Kidney (tissue), 22 donors: ENCODE measurements around the gene H2BK1. TPM values are rescaled to one million over a fixed set of nuclear protein-coding genes. Genes with fewer than 3 reads are reported as not detected.

Experiments
- DNase-seq, 5 donors: peaks; one replicate each; pipeline ENCODE4 v3.0.0-alpha.2; 2013 to 2020
- FAIRE-seq: peaks from 2 replicates; lab custom pipeline; 2012; peaks lifted over from hg19 to GRCh38; lab: Jason Lieb, UNC
- H3K27ac ChIP-seq, 2 donors: one replicate each; pipeline ENCODE4 v1.7.0; 2013; ENCODE audit warnings: low read depth in 2 of 2, low read length in 2 of 2, inconsistent platforms in 1 of 2
- H3K27me3 ChIP-seq: one replicate; pipeline ENCODE4 v1.7.1; 2013; ENCODE audit warnings: low read length, inconsistent platforms; ENCODE audit not compliant: control insufficient read depth, insufficient read depth
- H3K36me3 ChIP-seq, 3 donors: one replicate each; pipeline versions ENCODE4 v1.7.0 to v1.7.1; 2013; ENCODE audit warnings: low read length in 3 of 3, control low read depth in 1 of 3, inconsistent platforms in 1 of 3; ENCODE audit not compliant: insufficient read depth in 3 of 3, control insufficient read depth in 2 of 3
- H3K4me1 ChIP-seq, 3 donors: one replicate each; pipeline versions ENCODE4 v1.7.0 to v1.7.1; 2013; ENCODE audit warnings: low read length in 3 of 3, inconsistent platforms in 1 of 3, low read depth in 1 of 3; ENCODE audit not compliant: control insufficient read depth in 2 of 3, insufficient read depth in 2 of 3
- H3K4me3 ChIP-seq, 3 donors: one replicate each; pipeline versions ENCODE4 v1.7.0 to v1.8.1; 2013; ENCODE audit warnings: low read length in 3 of 3, control low read depth in 1 of 3, inconsistent platforms in 1 of 3
- H3K9ac ChIP-seq, 3 donors: one replicate each; pipeline versions ENCODE4 v1.7.0 to v1.7.1; 2013; ENCODE audit warnings: low read length in 3 of 3, control low read depth in 1 of 3, inconsistent platforms in 1 of 3
- H3K9me3 ChIP-seq, 3 donors: one replicate each; pipeline versions ENCODE4 v1.7.0 to v1.7.1; 2013; ENCODE audit warnings: low read length in 3 of 3, control low read depth in 1 of 3, inconsistent platforms in 1 of 3; ENCODE audit not compliant: control insufficient read depth in 2 of 3, insufficient read depth in 1 of 3
- intact Hi-C: fragments of 100-400 bp; cut with DNase I; formaldehyde crosslinking; loops from one replicate; pipeline ENCODE4 v1.11.1; 2022
- long read RNA-seq, 10 donors: library from polyadenylated mRNA in 1 of 10; unstranded in 1 of 10; transcript quantifications; one replicate each; pipeline ENCODE4 v2.0.0 and lab custom pipeline, GENCODE V29; 2021 to 2026
- polyA plus RNA-seq: library from polyadenylated mRNA; stranded (reverse); fragments of 350-450 nt; fragmentation: Illumina TruSeq; extraction: RNeasy Lipid Tissue Mini Kit (QIAGEN cat#74804); gene quantifications from one replicate; pipeline ENCODE4 v1.2.3, GENCODE V29; 2014; ENCODE audit warnings: low read depth, low replicate concordance; ENCODE audit not compliant: insufficient read depth
- total RNA-seq: library from RNA; stranded (reverse); fragmentation: NEBNext Ultra II Directional; extraction: Animal tissue kit (Norgen Biotek cat#: 25700); gene quantifications from one replicate; pipeline ENCODE4 v1.2.1, GENCODE V29; 2021
- TF ChIP-seq, protein P1 (sequence below): IDR thresholded peaks from 3 replicates; pipeline ENCODE4 v1.5.1; 2012; ENCODE audit warnings: mild to moderate bottlenecking, moderate library complexity, borderline replicate concordance; ENCODE audit not compliant: insufficient read depth; ENCODE audit errors: extremely low read depth
- donor health status: control.
- donor health status: control.
- donor health status: control.
- donor health status: control.
- donor health status: control.
- donor health status: DM: yes; HTN: yes; CAD: no.
- donor health status: Normal renal cell carcinoma (clear cell type).

Gene H2BK1
- total RNA-seq, result not detected
- polyA plus RNA-seq, result not detected
- long read RNA-seq, donor 1, result 0 reads
- long read RNA-seq, donor 2, result 0 reads
- long read RNA-seq, donor 3, result 0 reads
- long read RNA-seq, donor 4, result 0 reads
- long read RNA-seq, donor 5, result 0 reads
- long read RNA-seq, donor 6, result 0 reads
- long read RNA-seq, donor 7, result 0 reads
- long read RNA-seq, donor 8, result 0 reads
- long read RNA-seq, donor 9, result 0 reads
- long read RNA-seq, donor 10, result 0 reads

- TF ChIP-seq, protein P1, sequence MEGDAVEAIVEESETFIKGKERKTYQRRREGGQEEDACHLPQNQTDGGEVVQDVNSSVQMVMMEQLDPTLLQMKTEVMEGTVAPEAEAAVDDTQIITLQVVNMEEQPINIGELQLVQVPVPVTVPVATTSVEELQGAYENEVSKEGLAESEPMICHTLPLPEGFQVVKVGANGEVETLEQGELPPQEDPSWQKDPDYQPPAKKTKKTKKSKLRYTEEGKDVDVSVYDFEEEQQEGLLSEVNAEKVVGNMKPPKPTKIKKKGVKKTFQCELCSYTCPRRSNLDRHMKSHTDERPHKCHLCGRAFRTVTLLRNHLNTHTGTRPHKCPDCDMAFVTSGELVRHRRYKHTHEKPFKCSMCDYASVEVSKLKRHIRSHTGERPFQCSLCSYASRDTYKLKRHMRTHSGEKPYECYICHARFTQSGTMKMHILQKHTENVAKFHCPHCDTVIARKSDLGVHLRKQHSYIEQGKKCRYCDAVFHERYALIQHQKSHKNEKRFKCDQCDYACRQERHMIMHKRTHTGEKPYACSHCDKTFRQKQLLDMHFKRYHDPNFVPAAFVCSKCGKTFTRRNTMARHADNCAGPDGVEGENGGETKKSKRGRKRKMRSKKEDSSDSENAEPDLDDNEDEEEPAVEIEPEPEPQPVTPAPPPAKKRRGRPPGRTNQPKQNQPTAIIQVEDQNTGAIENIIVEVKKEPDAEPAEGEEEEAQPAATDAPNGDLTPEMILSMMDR, result no peak
- FAIRE-seq (no peak), DNase-seq (no peak)
- H3K36me3 ChIP-seq, result peaks cover 0 to 16% (median 4%) of the 10 kb centered on the region in 3 donors
- intact Hi-C loops, result no loop called here
- H3K27ac ChIP-seq, result no peak within 1 kb of the TSS
- no peak within 1 kb of the TSS for H3K9ac ChIP-seq
- H3K4me1 ChIP-seq, result no peaks in the 10 kb centered on the region
- no peaks in the 10 kb centered on the region for H3K9me3 ChIP-seq
- no peak within 1 kb of the TSS for H3K4me3 ChIP-seq
- H3K27me3 ChIP-seq, result no peaks in the 10 kb centered on the region
Measured at GRCh38 chr7:151210087-151210854, at the start of gene H2BK1. TSS of gene H2BK1 (minus strand) at chr7:151210488. CDS start at chr7:151210318, 170 bp downstream.

DNA sequence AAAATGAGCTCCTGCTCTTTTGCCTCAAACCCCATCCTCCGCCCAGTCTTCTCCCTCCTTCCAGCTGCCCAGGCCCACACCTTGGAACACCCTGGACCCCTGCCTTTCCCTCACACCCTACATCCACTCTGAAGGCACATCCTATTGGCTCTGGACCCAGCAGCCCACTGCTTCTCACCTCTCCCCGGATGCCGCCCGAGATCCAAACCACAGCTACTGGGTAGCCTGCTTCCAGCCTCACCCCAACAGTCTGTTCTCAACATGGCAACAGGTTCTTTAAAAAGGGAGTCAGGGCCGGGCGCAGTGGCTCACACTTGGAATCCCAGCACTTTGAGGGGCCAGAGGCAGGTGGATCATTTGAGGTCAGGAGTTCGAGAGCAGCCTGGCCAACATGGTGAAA, 47.7 kb upstream of the H2BK1 start:
- FAIRE-seq (no peak), DNase-seq (no peak)
- intact Hi-C loops, result no loop called here
- Histone ChIP-seq H3K9me3 (no peaks in the 10 kb centered on the region), H3K27ac (no peak overlapping the region), H3K36me3 (no peaks in the 10 kb centered on the region), H3K9ac (no peak overlapping the region), H3K4me3 (no peak overlapping the region), H3K4me1 (peaks cover 0 to 3% (median 0%) of the 10 kb centered on the region in 3 donors), H3K27me3 (no peaks in the 10 kb centered on the region)
- TF ChIP-seq, protein P1, result no peak

- DNase-seq, result peak in 1 of 5 donors; percentile 35
- no peak overlapping the region for H3K9ac ChIP-seq
- intact Hi-C loops, result no loop called here
Measured at GRCh38 chr7:151256410-151257045, 46.2 kb upstream of the H2BK1 start.

More at GRCh38 chr7:151256410-151257045, 46.2 kb upstream of the H2BK1 start:
- no peaks in the 10 kb centered on the region for H3K9me3 ChIP-seq
- H3K36me3 ChIP-seq, result no peaks in the 10 kb centered on the region
- TF ChIP-seq, protein P1, result no peak
- H3K4me3 ChIP-seq, result no peak overlapping the region
- H3K4me1 ChIP-seq, result peaks cover 0 to 12% (median 0%) of the 10 kb centered on the region in 3 donors
- no peak for FAIRE-seq
- H3K27me3 ChIP-seq, result no peaks in the 10 kb centered on the region
- H3K27ac ChIP-seq, result no peak overlapping the region
